T-helper 1 cell (primary cell): ENCODE measurements around the gene MMGT1.

Source experiments
- DNase-seq, 5 donors: peaks; one replicate each; pipeline ENCODE4 v3.0.0-alpha.2; 2012 to 2020
- total RNA-seq, 4 donors: gene quantifications; one replicate each; lab custom pipeline; 2026; lab: John Stamatoyannopoulos, UW

MMGT1 gene
- total RNA-seq: 24.1 to 50.4 (median 36.4) reads per million in 4 donors

DNA sequence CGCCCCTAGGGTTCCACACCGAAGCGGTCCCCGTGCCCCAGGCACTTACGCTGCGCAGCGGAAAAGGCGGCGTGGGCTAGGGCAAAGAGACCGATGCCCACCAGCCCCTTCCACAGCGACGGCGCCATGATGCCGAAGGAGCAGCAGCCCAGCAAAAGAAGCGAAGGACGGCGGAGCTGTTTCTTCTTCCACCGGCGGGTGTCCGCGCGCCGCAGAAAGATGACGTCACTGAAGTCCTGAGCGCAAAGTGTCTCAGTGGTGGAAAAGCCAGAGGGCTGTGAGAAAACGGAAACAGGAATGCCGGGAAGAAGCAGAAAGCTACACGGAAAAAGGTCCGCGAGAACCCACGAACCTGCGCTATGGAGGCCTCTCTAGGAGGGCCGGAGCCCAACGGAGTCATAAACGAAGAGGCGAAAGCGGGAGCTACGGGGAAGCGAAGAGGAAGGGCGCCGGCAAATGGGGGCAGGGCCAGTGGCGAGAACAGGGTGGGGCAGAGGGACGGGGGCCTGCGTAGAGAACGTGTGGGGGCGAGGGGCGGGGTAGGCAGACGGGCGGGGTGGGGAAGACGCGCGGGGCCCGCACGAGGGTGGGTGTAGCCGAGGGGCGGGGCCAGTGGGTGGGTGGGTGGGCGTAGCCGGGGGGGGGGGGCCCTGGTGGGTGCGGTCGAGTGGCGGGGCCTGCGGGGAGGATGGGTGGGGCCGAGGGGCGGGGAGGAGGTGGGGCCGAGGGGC, at the start of gene MMGT1:
Gene MMGT1, minus strand, starts transcription at position 441 of the 731 bp plus-strand sequence. Its CDS starts 313 bp downstream, at position 128.
- DNase-seq: peak; percentile 67 to 88 (median 78)

DNA sequence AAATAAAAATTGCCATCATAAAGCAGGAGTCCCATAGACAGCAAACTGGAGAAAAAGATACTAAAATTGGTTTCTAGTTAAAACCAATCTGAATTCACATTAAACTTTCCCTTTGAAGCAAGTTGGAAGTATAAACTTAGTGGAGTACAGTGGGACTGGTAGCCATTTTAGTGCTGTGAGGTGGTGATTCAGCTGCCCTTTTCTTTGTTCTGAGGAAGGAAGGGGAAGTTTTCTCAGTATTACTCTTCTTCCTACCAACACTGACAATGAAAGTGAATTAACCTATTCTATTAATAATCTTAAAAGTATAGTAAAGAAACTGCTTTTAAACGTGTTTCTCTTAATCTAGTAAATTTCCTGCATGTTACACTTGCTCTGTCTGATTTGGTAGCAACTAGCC, 48.1 kb upstream of the MMGT1 start:
- DNase-seq: no peak

DNA sequence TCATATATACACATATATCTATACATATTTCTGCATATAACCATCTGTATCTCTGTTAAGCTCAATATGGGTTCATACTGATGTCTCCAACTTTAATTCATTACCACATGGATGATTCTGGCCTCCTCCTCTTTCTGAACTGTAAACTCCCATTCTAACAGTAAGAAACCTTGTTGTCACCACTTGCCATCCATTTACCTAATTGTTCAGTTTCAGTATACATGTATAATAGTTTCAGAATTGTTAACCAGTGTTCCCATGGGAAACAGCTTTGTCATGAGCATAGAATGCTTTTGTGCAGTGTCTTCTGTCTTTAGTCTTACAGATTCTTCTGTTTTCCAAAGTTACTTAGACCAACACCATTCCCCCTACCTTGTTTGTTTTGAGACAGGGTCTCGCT, 47.4 kb upstream of the MMGT1 start:
- DNase-seq: no peak

DNA sequence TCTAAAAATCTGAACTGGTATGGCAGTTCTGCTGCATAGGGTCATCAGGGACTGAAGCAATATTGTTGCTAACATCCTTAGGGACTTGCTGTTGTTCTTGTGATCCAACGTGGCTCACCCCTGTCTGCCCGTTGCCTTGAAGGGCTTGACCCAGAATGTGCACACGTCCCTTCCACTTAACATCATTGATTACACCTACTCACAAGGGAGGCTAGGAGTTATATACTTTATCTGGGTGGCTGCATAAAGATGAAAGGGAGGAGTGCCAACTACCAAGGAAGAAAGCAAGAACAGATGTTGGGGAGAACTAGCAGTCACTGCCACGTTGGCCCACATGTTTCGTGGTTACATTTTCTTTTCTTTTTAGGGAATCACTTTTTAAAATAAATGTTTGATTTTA, 45.4 kb upstream of the MMGT1 start:
- DNase-seq: no peak

DNA sequence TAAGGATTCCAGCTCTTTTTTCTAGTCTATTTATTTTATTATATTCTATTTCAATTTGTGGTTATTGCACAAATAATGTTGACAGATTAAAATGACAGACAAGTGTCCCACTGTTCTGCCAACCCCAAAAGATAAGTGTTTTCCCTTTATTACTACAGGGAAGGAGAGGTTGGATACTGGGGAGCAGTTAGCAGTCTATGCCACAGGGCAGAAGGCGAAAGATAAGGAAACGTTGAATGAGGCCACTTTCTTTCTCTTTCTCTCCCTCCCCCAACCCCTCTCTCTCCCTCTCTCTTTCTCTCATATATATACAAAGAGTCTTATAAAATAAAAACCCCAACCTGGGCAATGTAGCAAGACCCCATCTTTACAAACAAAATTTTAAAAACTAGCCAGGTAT, 43.1 kb upstream of the MMGT1 start:
- DNase-seq: no peak

DNA sequence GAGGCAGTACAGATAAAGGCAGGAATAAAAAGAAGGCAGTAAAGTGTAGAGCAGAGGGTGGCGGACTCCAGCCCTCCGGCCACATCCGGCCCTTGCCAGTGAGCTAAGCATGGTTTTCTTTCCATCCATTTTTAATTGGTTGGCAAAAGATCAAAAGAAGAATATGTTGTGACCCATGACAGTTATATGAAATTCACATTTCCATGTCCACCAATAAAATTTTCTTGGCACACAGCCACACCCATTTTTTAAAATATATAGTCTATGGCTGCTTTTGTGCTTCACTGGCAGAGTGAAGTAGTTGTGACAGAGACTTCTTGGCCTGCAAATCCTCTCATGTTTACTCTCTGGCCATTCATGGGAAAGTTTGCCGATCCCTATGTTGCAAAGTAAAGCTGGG, 41.2 kb upstream of the MMGT1 start:
- no peak for DNase-seq

DNA sequence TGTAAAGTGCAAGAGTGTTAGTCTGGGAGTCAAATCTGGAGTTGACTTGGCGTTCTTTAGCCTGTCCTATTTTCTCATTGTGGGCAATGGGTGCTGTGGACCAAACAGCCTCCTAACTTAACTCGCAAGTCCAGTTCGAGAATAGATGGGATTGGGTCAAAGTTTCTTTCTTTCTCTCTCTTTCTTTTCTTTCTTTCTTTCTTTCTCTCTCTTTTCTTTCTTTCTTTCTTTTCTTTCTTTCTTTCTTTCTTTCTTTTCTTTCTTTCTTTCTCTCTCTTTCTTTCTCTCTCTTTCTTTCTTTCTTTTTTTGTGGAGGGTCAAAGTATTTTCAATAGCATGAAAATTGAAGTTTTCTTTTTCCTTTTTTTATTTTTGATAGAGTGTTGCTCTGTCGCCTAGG, 14.5 kb upstream of the MMGT1 start:
- DNase-seq: no peak

DNA sequence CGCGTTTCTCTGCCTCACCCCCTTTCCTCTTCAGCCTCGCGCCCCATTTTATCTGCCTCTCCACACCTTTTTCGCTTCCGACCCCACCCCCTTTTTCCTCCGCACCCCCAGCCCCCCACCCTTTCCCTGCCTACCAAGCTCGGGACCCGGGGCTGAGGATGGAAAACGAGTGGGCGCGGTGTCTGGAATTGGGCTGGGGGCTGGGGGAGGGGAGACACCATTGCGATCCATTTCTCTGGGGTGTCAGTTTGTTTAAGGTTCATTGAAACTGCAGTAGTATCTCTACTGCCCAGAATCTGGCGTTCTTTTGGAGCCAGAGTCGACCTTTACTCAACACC, 12.2 kb upstream of the MMGT1 start:
- DNase-seq: no peak

DNA sequence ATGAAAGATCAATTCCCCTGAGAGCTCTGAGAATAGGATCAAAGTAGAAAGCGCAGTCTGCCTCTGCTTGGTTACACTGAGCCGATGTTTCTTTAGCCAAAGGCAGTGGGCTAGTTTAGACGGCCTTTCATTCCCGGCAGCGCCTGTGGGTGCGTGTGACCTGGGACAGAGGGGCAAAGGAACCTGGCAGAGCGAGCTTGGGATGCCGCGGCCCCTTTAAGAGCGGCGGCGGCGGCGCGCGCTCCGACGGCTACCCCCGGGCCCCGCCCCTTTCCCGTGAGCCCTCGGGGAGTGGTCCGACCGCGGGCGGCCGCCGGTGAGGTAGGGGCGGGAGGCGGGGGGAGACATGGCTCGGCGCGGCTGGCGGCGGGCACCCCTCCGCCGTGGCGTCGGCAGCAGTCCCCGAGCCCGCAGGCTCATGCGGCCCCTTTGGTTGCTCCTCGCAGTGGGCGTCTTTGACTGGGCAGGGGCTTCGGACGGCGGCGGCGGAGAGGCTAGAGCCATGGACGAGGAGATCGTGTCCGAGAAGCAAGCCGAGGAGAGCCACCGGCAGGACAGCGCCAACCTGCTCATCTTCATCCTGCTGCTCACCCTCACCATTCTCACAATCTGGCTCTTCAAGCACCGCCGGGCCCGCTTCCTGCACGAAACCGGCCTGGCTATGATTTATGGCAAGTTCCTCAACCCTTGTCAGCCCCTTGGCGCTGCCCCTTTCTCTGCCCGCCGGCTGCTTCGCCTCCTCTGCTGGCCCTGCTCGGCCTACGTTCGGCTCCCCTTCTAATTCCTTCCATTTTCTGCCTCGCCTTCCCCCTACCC, 11.6 kb upstream of the MMGT1 start, which contains the start of gene SLC9A6:
Gene SLC9A6, plus strand, starts transcription at position 279 of the 816 bp plus-strand sequence. Its CDS starts 224 bp downstream, at position 503.
- DNase-seq: peak; percentile 42 to 75 (median 54)

DNA sequence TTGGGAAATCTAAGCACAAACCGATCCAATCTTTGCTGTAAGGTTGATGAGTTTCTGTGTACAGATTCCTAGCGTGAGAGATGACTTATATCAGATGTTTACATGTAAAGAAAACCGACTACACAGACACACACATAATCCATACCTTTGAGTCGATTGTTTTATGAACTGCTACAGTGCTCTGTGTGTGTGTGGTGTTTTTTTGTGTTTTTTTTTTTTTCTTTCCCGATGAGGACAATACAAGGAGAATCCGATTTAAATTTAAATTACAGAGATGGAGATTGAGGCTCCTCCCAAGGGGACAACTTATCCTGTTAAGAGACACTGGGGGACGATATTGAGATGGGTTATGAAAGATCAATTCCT, 11.0 kb upstream of the MMGT1 start:
- DNase-seq: no peak

DNA sequence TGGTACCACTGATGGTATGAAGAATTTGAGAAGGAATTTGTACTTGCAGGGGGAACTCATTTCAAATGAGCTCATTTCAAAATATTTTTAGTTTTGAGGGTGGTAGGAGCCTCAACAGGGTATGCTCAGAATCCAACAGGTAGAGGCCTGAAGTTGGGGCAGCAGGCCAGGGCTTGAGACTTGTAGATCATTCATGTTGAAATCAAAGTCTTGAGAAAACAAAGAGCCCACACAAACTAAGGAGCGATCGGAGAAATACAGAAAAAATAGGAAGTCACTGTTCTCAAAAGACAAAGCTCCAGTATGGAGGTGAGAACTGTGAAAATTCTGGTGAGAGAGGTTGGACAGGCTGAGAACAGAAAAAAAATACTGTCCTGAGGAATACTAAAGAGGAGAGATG, 10.5 kb upstream of the MMGT1 start:
- DNase-seq: no peak

DNA sequence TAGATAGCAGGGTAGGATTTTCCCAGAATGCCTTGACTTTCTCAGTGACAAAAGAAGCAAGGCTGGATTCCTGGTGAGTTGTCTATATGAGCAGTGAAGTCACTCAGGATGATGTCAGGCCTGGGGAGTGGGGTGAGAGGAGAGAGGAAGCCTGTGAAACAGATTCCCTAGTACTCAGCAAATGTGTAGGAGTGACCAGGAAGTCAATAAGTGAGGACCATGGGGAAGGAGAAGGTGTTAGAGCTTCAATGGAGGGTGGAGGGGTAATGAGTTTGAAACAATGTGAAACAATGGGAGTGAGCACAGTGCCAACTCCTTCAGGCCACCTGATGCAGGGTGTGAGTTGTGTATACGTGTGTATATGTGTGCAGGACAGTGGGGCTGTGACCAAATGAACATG, 9.1 kb upstream of the MMGT1 start:
- DNase-seq: no peak

DNA sequence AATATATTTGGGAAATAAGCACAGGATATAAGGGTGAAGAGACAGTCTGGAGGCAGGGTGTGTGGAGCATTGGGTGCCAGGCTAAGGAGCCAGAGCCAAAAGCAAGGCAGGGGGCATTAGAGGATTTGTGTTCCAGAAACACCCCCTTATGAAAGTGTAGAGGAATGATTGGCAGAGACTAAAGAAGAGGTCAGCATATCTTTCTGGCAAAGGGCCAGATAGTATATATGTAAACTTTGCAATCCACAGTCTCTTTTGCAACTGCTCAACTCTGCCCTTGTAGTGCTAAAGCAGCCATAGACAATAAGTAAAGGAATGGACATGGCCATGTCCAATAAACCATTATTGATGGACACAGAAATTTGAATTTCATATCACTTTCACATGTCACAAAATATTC, 7.9 kb upstream of the MMGT1 start:
- DNase-seq: no peak

DNA sequence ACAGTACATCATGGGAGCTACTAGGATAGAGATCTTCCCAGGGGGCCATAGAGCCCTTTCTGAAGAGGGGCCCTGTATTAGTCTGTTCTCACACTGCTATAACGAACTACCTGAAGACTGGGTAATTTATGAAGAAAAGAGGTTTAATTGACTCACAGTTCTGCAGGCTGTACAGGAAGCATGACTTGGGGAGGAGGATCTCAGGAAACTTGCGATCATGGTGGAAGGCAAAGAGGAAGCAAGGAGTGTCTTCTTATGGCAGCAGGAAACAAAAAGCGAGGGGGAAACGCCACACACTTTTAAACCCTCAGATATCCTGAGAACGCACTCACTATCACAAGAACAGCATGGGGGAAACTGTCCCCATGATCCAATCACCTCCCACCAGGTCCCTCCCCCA, 7.2 kb upstream of the MMGT1 start:
- DNase-seq: no peak

DNA sequence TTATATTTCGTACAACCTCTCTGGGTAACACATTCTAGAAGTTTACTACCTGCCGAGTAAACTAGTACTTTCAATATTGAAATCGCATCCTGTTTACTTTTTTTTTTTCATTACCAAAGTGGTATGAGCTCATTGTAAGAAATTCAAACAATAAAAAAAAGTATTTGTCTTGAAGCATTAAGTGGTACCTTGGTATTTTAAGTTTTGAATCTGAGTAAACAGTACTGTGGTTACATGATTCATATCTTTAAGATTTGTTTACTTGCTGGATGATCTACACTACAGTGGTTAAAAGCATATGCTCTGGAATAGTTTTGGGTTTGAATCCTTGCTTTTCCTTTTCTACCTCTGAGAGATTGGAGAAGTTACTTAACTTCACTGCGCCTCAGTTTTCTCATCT, 3.8 kb upstream of the MMGT1 start:
- no peak for DNase-seq

DNA sequence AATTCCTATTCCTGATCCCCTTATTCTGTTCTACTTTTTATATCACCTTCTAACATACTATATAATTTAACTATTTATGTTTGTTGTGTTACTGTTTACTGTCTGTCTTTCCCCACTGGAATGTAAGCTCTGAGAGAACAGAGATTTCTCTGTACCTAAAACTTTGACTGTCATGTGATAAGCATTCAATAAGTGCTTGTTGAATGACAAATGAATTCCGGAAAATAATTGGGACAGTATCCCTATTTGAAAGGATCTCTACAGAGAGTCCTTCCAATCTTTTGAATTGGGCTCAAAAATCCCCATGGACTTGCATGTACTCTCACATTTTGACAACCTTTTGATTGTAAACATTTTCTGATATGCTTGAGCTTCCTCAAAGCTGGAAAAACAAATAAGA, 1.6 kb upstream of the MMGT1 start:
- no peak for DNase-seq

DNA sequence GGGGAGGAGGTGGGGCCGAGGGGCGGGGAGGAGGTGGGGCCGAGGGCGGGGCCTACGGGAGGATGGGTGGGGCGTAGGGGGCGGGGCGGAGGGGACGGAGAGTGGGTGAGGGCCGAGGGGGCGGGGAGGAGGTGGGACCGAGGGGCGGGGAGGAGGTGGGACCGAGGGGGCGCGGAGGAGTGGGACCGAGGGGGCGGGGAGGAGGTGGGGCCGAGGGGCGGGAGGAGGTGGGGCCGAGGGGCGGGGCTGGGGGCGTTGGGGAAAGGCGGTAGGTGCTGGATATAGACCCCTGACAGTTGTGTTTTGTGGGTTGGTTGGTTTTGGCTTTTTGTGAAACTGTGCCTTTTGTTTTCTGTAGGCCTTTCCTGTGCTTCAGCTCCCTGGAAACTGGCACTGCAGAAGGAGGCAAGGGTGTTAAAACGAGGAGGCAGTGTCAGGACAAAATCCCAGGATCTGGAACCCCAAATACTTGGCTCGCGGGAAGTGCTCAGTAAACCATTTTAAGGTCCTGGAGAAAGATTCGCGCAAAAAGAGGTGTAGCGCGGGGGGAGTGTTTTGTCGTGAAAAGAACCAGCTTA, 580 bp upstream of the MMGT1 start:
- peak; percentile 55 to 70 (median 61) for DNase-seq

DNA sequence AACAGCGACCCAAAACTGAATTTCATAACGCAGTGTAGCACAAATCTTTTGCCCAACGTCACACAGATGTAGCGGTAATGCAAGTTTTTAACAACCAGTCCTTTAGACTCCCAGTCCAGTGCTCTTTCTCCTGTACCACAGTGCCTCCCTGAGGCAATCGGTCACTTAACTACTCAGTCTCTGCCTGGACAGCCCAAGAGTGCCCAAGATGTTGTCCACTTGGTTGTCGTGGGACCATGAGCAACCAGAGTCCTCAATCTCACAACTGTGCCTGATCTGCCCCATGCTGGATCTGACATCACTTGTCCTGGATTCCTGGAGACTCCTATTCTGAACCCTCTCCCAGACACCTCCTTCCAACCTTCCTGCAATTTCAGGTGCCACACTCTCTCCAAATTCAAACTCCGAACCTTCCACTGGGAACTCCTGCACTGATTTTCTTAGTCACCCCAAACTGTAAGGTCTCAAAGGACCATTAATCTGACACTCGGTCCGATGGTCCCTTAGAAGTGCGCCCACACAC, 702 bp downstream of the MMGT1 start:
- peak in 1 of 5 donors; percentile 20 for DNase-seq

DNA sequence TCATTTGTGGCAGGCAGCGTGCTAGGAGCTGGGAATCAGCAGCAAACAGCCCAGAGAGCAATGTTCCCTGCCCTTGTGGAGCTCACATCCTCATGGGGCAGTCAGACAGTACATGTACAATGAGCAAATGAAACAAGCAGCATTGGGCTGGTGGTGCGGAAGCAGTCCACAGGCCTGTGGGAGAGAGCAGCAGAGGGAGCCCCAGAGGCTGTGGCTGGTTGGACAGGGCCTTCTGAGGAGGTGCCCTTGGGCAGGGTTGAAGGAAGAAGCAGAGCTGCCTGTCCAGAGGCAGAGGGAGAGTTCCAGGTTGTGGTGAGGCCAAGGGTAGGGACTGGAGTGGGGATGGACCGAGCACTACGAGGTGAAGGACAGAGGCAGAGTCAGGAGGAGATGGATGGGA, 22.5 kb downstream of the MMGT1 start:
- no peak for DNase-seq

DNA sequence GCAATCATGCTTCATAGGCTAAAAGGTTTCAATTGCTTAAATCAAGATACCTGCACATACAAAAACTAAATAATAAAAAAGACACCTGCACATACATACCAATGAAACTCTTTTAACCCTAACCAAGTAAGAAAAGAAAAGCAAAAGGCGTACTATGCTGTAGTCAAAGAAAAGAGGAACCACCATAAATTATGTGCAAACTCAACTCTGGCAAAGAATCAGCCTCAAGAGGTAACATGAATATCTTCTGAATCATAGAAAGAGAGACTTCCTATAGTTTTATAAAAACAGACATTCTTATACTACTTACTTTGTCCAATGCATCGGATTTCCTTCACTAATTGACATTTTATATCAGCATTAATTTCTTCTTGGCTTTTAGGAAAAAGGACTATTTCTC, 29.3 kb downstream of the MMGT1 start:
- DNase-seq: no peak

DNA sequence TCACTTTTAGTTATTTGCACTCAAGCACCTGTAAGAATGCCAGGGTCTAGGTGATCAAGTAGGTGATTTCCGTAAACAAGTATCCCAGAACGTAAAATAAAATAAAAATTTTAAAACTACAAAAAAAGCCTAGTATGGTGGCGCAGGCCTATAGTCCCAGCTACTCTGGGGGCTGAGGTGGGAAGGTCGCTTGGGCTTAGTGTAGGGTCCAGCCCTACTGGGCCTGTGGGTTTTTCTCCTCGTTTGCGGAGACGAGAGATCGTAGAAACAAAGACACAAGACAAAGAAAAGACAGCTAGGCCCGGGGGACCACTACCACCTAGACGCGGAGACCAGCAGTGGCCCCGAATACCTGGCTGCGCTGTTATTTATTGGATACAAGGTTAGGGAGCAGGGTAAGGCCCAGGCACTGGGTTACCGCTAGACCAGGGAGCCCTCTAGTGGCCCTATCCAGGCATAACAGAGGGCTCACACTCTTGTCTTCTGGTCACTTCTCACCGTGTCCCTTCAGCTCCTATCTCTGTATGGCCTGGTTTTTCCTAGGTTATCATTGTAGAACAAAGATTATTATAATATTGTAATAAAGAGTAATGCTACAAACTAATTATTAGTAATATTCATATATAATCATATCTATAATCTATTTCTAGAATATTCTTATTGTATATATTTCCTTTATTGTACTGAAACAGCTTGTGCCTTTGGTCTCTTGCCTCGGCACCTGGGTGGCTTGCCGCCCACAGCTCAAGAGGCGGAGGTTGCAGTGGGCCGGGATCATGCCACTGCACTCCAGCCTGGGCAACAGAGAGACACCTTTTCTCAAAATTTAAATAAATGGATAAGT, 41.9 kb downstream of the MMGT1 start:
- DNase-seq: peak in 4 of 5 donors; percentile 2 to 14 (median 12)

DNA sequence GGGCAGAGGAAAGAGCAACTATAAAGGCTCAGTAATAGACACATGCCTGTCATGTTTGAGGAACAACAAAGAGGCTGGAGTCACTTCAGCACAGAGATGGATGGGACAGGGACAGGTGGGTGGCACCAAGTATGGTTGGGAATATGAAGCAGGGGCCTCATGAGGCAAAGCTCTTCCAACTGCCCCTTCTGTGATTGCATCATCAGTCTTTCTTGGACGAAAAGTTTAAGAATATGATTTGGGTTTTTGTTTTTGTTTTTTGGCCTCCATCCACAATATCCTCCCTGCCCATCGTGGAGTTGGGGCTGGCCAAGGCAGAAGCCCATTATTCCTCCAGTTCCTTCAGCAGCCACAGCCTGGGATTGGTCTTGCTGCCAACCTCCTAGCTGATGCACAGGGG, 45.9 kb downstream of the MMGT1 start:
- DNase-seq: no peak

DNA sequence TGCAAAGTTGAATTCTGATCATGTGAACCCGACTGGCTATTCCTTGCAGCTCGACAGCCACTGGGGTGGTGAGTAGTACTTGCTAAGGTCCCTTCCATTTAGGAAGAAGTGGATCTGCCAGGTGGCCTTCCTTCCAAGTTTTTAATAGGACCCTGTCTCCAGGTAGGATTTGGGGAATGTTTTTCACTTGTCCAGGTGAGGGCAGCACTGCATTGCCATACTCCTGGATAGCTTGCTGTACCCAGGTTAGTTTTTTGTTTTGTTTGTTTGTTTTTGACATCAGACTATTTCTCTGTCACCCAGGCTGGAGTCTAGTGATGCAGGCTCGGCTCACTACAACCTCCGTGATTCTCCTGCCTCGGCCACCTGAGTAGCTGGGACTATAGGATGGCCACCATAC, 50.4 kb downstream of the MMGT1 start:
- no peak for DNase-seq
